Activated CD4-positive, CD25-positive, alpha-beta regulatory T cell treated with anti-CD3 and anti-CD28 coated beads, Interleukin-2, amount 50 U/mL, for 16 hours (primary cell): Measurements from ENCODE around the gene DDR1.
"Not testable (repeated sequence)": the region's sequence is repeated elsewhere in the genome, so short reads cannot be mapped to it uniquely, and the experiment has no call there.

ENCODE experiments used
- DNase-seq: peaks from one replicate; pipeline ENCODE4 v3.0.0-alpha.2; 2020; ENCODE audit warnings: low read depth, low spot score

Gene DDR1

DNA sequence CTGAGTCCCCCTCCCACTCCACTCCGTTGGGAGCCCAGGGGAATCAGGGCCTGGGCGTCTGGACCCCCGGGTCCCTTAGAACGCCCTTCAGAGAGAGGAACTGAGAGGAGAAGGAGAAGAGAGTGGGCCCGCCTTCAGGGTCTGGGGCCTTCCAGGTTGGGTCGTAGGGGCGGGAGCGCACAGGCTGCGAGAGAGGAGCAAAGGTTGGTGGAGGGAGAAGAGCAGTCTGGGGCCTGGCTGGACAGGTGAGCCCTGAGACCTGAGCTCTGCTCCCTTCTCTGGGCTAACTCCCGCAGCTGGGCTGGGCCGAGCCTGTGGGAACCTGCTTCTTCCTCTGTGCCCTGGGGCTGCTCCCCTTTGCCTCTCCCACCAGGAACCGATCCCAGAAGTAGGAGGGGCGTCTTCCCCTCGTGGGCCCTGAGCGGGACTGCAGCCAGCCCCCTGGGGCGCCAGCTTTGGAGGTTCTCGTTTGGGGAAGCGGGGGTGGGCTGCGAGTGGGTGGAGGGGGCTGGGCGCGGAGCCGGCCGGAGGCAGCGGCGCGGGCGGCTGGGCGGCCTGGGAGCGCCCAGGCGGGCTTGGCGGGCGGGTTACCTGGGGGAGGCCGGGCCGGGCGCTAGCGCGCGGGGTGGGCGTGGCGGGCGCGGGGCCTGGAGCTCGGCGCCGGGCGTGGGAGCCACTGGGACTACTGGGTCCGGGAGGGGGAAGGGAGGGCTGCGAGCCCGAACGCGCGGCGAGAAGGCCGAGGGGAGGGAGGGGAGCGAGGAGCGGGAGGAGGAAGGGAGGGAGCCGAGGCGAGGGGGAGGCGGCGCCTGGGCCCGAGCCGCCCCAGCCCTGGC, at the start of gene DDR1:
DDR1 (plus strand) TSS at position 835 of the 836 bp plus-strand sequence. CDS start 4,211 bp downstream, outside the sequence.
- no peak for DNase-seq

DNA sequence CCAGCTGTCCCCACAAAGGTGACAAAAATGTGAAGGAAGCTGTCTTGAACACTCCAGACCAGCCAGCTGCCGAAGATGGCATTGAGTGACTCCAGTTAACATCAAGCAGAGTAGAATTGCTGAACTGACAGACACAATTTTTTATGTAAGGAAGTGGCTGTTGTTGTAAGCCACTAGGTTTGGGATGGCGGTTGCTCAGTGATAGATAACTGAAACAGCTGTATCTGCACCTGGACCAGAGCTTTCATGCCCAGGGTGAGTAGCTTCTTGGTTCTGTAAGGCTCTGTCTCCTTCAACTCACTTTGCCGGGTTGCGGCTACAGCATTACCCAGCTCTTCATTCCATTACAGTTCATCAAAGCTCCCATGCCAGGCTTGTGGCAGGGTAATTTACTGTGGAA, 49.7 kb upstream of the DDR1 start:
- no peak for DNase-seq

DNA sequence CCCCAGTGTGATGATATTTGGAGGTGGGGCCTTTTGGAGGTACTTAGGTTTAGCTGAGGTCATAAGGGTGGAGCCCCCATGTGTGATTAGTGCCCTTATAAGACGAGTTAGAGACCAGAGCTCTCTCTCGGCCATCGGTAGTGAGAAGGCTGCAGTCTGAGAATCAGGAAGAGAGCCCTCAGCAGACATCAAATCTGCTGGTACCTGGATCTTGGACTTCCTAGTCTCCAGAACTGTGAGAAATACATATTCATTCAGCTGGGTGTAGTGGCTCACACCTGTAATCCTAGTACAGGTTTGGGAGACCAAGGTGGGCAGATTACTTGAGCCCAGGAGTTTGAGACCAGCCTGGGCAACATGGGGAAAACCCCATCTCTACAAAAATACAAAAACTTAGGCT, 48.7 kb upstream of the DDR1 start:
- DNase-seq: no peak

DNA sequence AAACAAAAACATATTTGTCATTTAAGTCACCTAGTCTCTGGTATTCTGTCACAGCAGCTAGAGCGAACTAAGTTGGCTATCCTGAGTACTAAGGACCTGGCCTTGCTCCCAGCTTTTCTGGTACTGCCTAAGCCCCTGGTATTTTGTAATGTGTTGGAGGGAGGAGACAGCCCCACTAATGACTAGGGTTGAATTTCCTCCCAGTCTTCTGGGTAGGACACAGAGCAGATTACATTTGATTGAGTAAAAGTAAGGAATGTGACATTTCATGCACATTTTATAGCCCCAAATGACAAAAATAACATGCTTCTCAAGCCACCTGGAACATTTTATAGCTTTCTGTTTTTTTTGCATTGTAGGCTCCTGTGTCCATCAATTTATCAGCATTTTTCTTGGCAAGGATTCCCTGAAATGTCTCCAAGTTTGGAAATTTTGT, 47.9 kb upstream of the DDR1 start:
- no peak for DNase-seq

DNA sequence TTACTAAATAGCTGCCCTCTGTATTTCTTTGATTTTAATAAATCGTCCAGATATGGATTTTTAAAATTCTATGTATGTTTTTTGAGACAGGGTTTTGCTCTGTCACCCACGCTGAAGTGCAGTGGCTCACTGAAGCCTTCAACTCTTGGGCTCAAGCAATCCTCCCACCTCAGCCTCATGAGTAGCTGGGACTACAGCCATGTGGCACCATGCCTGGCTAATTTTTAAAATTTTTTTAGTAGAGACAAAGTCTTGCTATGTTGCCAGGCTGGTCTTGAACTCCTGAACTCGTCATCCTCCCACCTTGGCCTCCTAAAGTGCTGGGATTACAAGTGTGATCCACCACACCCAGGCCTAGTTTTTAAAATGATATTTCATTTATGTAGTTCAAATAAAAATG, 47.4 kb upstream of the DDR1 start:
- no peak for DNase-seq

DNA sequence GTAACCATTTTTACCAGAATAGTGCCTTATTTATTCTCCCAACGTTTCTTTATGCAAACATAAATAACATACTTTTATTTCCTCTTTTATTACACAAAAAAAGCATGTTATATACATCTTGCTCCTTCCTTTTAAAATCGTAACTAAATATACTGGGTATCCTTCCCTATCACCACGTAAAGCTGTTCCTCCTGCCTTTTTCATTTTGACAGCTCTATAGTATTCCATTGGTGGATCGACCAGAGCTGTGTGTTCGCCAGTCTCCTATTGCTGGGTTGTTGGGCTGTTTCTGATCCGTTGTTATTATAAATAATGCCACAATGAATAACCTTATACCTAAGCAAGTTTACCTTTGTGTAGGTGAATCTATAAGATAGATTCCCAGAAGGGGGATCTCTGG, 46.9 kb upstream of the DDR1 start:
- no peak for DNase-seq

DNA sequence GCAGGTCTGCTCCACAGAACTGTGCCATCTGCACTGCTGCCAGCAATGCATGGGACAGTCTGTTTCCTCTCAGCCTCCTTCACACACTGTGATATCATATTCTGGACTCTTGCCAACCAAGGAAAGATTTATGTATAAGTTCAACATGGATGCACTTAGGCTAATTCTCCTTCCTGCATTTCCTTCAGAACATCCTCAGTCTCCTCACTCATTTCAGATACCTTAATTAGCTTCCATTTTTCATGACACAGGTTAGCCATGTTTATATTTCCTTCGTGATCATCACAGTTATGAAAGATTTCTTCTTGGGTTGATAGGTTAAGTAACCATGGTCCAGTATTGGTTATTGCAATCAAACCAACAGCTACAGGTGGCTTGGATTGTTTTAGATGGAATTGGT, 46.4 kb upstream of the DDR1 start:
- no peak for DNase-seq

DNA sequence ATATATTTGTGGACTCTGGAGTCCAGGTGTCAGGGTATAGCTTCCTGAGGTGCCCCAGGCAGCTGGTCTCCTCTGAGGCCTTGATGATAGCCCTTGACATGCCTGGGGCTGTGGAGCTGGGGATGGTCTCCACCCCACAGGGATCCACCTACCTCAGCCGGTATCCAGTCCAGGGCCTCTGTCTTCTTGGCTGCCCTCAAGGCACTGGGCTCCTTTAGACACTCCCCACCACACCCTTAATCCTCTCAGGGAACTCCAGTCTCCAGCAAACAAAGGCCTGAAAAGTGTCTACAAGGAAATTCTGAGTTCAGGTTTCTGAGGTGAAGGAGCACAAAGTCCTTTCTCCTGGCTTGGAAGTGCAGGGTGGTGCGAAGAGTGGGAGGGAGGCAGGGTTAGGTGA, 44.6 kb upstream of the DDR1 start:
- no peak for DNase-seq

DNA sequence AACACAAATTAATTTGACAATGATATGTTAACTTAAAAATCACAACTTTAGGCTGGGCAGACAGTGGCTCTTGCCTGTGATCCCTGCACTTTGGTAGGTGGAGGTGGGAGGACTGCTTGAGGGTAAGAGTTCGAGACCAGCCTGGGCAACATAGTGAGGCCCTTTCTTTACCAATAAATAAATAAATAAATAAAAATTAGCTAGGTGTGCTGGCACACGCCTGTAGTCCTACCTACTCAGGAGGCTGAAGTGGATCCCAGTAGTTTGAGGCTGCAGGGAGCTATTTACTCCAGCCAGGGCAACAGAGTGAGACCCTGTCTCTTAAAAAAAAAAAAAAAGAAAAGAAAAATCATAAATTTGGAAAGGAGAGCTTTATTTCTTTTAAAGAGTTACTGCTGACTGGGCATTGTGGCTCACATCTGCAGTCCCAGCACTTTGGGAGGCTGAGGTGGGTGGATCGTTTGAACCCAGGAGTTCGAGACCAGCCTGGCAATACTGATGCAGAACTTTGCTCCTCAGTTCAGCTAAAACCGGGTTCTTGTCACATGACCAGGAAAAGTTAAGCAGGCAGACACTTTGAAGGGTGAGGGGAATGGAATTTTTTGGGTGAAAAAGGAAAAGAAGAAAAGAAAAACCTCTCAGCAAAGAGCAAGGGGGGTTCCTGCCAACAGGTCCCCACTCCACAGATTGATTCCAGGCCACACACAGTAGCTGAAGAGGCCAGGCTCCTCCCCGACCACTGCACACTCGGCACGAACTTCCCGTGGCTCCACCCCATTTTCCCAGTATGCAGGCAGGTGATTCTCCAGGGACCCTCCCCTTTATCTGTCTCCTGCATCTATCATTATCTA, 44.0 kb upstream of the DDR1 start:
- no peak for DNase-seq

DNA sequence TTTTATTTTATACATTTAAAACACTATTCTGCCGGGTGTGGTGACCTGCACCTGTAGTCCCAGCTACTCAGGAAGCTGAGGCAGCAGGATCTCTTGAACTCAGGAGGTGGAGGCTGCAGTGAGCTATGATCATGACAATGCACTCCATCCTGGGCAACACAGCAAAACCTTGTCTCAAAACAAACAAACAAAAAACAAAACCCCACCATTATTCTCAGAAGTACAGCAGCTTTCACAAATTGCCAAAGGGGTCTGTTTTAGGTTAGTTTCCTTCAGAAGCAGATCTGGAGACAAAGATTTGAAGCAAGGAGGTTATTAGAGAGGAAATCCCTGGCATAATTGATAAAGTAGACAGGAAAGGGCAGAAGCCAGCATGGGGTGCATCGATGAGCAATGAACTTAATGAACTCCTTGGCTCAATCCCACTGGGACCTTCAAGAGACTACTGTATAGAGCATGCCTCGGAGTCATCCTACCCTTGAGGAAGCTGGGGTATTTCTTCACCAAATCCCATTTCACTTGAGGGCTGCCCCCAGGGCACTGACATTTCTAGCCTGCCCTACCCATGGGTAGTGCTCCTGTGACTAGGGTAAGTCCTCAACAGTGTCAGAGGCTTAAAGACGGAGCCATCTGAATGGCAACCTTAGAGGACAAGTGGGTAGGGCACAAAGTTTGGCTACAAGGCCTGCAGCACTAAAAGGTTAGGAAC, 43.2 kb upstream of the DDR1 start:
- DNase-seq: no peak

DNA sequence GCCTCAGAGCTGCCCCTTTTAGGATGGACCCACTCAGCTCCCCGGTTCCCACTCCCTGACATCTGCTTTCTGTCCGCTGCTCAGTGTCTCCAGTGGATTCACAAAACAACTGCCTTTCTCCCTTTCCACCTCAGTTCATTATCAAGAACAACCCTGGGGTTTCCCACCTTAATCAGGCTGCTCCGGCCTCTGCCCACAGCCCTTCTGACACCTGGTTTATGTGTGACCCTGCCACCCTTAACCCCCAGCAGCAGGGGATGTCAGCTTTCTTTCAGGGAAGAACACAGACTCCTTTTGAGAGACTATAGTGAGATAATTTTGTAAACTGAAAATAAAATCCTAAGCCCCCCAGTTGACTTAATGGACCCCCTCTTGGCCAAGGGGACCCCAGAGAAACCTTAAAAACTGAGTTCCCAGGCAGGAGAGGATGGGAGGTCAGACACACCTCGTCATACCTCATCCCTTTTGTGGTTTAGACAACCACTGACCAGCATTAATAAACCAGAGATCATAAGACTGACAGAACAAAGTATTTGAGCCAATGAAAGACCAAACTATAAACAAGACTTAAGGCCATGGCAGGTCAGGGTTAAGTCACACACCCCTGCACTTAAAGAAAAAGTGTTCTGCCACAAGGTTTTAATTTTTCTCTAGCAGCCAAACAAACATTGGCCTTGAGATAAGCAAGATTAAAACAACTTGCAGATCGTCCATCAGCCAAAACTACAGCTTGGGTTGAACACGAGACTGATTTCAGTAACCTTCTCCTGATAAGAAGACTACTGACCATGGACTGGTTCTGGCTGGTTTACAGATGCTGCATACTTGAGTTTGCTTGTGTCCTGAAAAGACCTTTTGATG, 42.4 kb upstream of the DDR1 start:
- no peak for DNase-seq

DNA sequence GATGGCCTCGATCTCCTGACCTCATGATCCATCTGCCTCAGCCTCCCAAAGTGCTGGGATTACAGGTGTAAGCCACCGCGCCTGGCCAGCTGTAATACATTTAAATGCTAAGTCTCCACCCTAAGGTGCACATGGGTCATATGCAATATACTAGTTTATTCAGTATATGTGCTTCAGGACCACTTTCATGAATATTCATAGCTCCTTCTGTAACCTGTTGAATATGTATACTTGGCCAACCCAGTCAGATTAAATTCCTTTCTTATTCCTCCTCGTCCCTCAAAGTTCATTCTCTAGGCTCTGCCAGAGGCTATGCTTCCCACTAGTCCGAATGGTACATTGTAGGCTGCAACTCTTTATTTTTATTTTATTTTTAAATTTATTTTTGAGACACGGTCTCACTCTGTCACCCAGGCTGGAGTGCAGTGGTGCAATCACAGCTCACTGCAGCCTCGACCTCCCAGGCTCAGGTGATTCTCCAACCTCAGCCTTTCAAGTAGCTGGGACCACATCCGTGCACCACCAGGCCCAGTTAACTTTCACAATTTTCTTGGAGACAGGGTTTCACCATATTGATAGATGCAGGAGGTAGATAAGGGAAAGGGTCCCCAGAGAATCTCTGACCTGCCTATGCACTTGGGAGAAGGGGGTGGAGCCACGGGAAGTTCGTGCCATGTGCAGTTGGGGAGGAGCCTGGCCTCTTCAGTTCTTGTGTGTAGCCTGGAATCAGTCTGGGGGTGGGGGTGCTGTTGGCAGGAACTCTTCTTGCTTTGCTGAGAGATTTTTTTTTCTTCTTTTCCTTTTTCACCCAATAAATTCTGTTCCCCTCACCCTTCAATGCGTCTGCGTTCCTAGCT, 41.3 kb upstream of the DDR1 start:
- DNase-seq: no peak

DNA sequence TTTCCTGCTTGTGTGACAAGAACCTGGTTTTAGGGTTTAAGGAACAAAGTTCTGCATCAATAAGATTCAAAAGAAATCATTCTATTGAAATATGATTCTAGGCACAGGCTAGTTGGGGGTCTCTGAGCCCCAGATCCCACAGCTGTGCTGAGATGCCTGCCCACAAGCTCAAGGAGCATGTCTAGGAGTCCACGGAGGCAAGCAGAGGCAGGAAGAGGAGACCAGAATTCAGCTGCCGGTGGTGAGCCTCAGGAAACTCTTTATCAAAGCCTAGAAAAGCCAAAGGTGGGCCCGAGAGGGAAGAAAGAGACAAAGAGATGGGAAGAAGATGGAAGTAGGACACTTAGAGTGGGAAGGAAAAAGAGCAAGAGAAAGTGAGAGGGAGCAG, 40.7 kb upstream of the DDR1 start:
- DNase-seq: no peak

DNA sequence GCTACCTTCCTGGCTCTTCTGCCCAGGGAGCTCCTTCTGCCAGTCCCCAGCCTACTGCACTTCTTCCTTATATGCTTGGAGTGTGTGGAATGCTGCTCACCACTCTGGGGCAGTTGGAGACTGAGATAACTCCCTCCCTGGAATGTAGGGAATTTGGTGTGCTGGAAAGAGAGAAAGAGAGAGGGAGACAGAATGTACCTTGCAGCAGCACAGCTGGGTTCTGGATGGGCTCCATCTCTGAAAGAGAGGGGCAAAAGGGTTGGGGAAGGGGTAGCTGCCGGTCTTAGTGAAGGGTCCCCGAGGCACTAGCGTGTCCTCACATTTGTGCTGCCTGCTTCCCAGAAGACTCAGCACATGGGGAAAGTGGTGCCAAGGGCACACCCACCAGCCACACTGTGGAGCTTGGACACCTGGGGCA, 40.2 kb upstream of the DDR1 start:
- no peak for DNase-seq

DNA sequence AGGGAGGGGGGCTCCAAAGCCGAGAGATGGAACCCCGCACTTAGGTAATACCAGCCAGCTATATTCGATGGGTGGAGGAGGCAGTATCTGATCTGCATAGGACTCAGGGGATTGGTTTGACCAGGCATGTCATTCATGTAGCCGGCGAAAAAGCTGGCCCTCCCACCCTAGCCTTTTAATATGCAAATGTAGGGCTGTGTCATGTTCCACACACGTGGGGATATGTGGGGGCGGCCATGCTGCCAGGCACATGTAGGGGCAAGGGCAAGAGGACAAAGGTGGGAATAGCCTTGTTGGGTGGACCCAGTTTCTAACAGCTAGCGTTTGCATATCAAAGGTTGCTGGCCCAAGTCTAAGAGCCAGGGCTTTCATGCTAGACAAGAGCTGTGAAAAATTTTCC, 39.1 kb upstream of the DDR1 start:
- no peak for DNase-seq

DNA sequence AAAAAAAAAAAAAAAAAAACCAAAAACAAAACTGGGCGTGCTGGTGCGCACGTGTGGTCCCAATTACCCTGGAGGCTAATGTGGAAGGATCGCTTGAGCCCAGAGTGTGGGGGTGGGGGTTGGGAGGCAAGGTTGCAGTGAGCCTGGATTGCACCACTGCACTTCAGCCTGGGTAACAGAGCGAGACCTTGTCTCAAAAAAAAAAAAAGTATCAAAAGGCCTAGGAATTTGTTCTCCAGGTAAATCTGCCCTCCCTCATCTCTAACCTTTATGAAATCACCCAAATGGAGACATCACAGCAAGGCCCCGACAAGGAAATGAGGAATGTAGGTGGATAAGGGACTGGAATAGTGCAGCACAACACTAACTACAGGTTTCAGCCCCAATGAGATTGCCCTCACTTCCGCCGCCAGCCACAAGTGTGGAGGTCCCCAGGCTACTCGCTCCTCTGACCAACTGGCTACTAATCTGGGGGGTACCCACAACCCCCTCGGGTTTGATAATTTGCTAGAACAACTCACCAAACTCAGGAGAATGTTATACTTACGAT, 36.8 kb upstream of the DDR1 start:
- DNase-seq: no peak

DNA sequence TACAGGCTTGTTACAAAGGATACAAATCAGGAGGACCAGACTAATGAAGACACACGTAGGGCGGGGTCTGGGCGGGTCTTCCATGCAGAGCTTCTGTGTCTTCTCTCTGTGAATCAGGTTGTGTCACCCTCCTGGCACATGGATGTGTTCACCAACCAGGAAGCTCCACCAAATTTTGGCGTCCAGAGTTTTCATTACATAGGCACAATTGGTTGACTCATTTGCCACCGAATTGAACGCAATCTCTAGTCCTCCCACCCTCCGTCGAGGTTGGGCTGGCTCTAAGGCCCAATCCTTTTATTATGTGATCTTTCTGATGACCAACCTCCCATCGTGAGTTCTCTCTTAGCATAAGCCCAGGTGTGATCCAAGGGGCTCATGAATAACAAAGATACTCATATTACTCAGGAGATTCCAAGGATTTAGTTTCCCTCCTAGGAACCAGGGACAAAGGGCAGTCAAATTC, 36.3 kb upstream of the DDR1 start:
- DNase-seq: no peak

DNA sequence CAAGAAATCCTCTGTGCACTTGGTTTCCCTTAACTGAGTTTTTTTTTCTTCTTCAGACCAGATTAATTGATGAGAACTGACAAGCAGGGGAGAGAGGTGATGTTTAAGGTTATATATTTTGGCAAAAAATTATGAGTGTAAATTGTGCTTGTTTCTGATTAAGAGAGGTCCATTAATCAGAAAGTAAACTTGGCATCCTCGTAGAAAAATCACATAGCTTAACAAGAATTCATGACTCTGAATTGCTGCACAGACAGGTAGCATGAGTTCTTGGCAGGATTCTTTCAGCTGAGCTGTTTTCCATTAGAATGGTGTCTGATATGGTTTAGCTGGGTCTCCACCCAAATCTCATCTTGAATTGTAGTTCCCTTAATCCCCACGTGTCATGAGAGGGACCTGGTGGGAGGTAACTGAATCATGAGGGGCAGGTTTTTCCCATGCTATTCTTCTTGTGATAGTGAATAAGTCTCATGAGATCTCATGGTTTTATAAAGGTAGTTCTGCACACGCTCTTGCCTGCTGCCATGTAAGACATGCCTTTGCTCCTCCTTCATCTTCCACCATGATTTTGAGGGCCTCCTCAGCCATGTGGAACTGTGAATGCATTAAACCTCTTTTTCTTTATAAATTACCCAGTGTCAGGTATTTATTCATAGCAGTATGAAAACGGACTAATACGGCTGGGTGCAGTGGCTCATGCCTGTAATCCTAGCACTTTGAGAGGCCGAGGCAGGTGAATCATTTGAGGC, 34.2 kb upstream of the DDR1 start:
- no peak for DNase-seq

DNA sequence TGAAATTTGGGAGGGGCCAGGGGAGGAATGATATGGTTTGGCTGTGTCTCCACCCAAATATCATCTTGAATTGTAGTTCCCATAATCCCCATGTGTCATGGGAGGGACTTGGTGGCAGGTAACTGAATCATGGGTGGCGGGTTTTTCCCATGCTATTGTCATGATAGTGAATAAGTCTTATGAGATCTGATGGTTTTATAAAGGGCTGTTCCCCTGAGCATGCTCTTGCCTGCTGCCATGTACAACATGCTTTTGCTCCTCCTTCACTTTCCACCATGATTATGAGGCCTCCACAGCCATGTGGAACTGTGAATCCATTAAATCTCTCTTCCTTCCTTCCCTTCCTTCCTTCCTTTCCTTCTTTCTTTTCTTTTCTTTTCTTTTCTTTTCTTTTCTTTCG, 31.9 kb upstream of the DDR1 start:
- DNase-seq: not testable (repeated sequence)
